ENCODE measurements around the gene RBFOX2.
"Not testable (repeated sequence)": the region's sequence is repeated elsewhere in the genome, so short reads cannot be mapped to it uniquely, and the experiment has no call there.

Gene RBFOX2

DNA sequence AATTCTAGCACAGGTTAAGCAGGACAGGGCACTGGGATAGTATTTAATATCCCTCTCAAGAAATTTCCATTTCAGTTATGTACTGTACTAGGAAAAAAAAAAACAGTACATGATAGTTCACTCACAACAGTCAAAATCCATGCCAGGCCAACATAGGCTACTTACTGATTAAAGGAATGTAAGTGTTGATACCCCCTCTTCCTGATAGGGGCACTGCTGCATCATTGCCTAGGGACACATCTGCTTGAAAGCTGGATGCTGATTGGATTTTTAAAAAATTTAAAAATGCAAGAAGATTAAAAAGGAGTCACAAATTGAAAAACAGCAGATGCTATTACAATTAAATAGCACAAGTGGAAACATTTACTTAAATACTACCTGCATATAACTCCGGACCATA is 267.6 kb downstream of the RBFOX2 start:
- no peak for FAIRE-seq

- no peak for FAIRE-seq
Observed at GRCh38 chr22:35758394-35758793, 270.2 kb downstream of the RBFOX2 start.

GRCh38 chr22:35756722-35757121 is 271.9 kb downstream of the RBFOX2 start:
- no peak for FAIRE-seq

- no peak for FAIRE-seq
Observed at GRCh38 chr22:35754761-35755160, 273.9 kb downstream of the RBFOX2 start.

- FAIRE-seq, result no peak
Observed at GRCh38 chr22:35752863-35753189, 275.8 kb downstream of the RBFOX2 start.

- no peak for FAIRE-seq
Observed at GRCh38 chr22:35752006-35752862, 276.4 kb downstream of the RBFOX2 start.

DNA sequence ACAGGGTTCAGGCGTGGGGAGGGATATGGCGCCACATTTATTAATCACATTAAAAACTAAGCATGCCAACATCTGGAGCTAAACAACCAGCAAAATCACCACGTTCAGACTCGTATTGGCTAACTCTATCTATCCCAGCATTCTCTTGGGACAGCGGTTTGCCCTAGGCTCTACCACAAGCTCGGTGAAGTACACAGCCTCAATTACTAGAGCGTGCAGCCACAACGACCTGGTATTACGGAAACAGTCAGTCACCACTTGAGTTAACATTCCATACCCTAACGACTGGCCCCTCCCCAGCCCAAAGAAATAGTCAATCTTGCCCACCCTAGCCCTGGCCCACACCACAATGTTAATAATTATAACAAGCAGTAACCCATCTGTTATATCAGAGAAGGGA is 278.8 kb downstream of the RBFOX2 start:
- no peak for FAIRE-seq

GRCh38 chr22:35746946-35747703 is 281.5 kb downstream of the RBFOX2 start:
- no peak for FAIRE-seq

GRCh38 chr22:35746248-35746647 is 282.4 kb downstream of the RBFOX2 start:
- no peak for FAIRE-seq

DNA sequence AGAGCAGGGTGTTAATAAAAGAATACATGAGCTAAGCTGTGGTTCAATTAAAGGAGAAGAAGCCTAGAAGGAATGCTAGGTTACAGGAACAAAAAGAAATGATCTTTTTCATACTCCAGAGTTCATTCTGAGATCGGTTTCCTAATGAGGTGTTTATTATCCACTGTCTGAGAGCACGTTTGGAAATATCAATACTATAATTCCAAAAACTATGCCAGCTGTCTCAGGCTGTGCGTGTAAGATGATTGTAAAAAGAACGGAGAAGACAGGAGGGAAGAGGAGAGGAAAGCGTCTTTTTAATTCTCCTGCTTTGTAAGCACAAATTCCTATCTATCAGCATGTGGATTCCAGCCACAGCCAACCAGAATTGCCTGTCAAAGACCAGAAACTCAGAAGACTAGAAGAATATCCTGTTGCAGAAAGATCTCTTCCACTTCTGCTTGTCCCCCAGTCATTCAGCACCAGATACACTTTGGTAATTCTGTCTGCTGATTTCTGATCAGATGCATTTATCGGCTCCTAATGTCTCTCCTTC is 285.2 kb downstream of the RBFOX2 start:
- FAIRE-seq, result no peak

DNA sequence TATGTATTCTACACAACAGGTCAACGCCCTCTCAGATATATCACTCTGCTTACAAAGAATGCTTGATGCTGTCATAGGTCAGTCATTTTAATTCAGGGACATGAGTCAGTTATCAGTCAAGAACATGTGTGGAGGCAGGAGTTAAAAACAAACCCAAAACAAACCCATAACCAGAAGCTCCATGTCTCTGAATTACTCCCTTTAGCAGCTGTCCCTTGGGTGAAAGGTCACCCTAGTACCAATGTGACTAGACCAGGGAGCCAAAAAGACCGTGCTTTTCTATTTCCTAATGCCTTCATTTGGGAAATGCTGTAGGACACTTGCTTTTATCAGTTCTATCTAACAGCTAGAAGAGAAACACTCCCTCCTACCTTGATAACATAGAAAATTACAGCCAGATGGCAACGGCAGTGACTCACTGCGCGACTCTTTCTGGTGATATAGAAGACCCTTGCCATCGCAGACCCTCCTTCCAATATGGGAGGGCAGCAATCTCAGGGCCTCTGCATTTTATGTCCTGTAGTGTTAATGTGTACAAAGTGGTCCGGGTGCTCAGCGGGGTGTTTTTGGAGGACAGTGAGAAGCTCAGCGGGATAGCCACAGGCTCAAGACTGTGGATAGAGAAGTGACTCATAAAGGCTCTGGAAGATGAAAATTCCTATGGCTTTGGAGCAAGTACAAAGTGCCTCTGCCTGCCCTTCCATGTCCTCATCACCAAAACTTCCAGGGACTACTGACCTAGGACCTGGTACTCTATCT is 286.1 kb downstream of the RBFOX2 start:
- no peak for FAIRE-seq

DNA sequence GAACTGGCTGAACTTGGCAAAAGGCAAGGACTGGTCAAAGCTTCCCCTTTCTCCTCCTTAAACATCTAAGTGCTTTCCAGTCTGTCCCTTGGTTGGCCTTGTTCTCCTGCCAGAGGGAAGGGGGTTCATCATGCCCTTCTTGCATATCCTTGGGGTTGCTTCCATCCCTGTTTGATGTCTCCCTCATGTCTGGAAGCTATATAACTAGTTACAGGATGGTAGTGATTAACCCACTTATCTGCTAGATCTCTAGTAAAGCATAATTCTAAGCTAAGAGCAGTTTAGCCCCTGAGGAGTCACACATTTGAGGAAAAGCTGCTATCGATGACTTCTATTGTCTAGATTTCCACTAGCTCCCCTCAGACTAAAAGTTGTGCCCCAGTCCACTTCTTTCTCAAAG is 288.0 kb downstream of the RBFOX2 start:
- no peak for FAIRE-seq

- no peak for FAIRE-seq
Observed at GRCh38 chr22:35739931-35740380, 288.7 kb downstream of the RBFOX2 start.

DNA sequence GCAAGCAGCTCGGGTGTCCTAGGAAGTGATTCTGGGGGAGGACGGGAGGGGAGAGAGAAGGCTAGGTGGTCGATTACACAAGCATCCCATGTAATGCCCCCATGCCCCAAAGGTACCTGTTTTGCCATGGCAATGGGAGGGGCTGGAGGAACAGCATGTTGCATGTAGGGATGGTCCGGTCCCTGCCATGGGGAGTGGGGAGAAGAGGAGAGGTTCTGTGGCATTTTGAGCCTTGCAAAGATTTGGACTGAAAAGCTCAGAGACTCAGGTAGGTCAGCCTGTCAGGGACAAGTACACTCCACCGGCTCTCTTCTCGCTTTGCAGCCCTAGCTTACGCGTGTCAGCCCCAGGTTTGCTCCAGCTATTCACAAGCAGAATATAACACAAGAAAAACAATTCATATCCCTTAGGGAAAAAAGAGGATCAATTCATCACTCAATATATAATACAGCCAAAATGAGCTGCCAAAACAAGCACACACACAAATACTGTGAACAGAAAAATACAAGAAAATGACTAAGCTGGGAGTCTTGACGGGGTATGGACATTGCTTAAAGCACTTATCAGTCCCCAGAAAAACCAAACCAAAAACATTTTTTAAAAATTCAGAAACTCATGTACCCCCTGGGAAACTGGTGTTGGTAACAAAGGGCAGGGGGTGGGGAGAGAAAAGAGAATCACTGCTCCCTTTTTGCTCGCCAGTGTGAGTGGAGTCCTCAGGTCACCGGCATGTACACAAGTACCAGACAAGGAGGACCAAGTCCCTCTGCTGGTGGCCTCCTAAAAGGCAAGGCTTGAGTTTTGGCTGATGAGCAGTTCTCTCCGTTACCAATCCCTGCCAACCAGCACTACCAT is 289.3 kb downstream of the RBFOX2 start:
- no peak for FAIRE-seq

- FAIRE-seq, result not testable (repeated sequence)
Observed at GRCh38 chr22:35737886-35738285, 290.7 kb downstream of the RBFOX2 start.

- no peak for FAIRE-seq
Observed at GRCh38 chr22:35736701-35737100, 291.9 kb downstream of the RBFOX2 start.

GRCh38 chr22:35736166-35736565 is 292.5 kb downstream of the RBFOX2 start:
- no peak for FAIRE-seq

GRCh38 chr22:35735542-35735941 is 293.1 kb downstream of the RBFOX2 start:
- no peak for FAIRE-seq

- FAIRE-seq, result no peak
Observed at GRCh38 chr22:35734517-35734827, 294.2 kb downstream of the RBFOX2 start.

DNA sequence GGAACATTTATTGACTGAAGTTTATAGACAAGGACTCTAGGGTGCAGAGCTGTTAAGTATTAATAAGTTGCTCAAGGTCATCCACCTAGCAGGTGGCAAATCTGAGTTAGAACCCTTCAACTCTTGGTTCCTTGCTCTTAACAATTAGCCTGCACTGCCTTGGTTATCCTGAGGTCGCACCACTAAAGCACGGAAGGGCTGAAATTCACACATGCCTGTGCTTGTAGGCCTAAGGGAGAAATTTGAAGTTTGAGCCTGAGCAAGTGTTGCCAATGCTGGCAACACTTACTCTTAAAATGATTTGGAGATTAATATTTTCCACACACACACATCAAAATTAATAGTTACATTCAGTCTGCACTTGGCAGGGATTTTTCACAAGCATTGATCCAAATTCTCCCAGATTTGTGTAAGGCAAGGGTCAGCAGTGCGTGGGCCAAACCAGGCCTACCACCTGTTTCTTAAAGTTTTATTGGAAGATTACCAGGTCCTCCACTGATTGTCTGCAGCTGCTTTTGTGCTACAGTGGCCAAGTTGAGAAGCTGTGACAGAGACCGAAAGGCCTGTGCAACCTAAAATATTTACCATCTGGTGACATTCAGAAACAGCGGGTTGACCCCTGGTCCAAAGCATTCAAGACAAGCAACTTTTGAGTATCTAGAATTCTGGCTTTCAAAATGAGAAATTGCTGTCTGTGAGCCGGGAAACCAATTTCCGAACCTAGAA is 294.7 kb downstream of the RBFOX2 start:
- no peak for FAIRE-seq

DNA sequence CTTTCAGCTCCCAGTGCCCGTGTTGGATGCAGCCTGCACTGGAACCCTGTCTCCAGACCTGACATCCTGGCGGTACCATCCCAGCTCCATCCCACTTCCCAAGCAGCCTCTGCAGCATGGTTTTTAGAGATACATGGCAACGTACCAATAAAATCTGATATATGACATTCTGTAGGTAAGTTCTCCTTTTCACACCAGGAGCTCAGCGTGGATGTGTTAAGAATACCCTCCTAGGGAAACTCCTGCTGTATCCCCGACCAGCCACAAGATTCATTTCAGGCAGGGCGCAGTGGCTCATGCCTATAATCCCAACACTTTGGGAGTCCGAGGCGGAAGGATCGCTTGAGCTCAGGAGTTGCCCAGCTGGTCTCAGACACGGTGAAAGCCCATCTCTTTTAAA is 295.6 kb downstream of the RBFOX2 start:
- FAIRE-seq, result no peak

DNA sequence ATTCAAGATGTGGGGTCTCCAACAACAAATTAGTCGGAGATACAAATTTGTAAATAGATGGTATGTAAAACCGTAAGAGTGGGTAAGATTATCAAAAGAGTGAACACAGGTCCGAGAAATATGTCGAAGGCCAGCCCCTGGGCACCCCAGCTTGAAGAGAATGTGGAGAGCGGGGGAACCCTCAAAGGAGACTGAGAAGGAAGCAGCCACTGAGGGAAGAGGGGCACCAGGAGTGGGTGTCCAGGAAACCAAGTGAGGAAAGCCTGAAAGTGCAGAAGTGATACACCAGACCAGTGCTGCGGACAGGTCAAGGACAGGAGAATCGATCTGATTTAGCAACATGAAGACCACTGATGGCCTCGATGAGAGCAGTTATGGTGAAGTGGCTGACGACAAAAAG is 296.5 kb downstream of the RBFOX2 start:
- FAIRE-seq, result no peak

Data from islet of Langerhans (tissue), 1 donor.